GM18519 (cell line): ENCODE measurements around the gene SLC15A1.

Experiments used
- ATAC-seq: cut with Tn5 transposase; IDR thresholded peaks from one replicate; pipeline ENCODE4 v1.9.1; 2021; ENCODE audit warnings: mild to moderate bottlenecking, moderate library complexity; ENCODE audit not compliant: unreplicated experiment, low FRiP score

Gene SLC15A1

GRCh38 chr13:98752467-98753290 is at the start of gene SLC15A1:
SLC15A1 (minus strand) TSS chr13:98752672; CDS start chr13:98752598, 74 bp downstream.
- no peak for ATAC-seq

GRCh38 chr13:98801626-98802418 is 49.4 kb upstream of the SLC15A1 start:
- no peak for ATAC-seq

GRCh38 chr13:98800078-98800477 is 47.6 kb upstream of the SLC15A1 start:
- ATAC-seq, result no peak

- ATAC-seq, result no peak
Observed at GRCh38 chr13:98798849-98799645, 46.6 kb upstream of the SLC15A1 start.

- no peak for ATAC-seq
Observed at GRCh38 chr13:98797456-98797855, 45.0 kb upstream of the SLC15A1 start.

GRCh38 chr13:98796798-98797197 is 44.3 kb upstream of the SLC15A1 start:
- ATAC-seq, result no peak

- ATAC-seq, result no peak
Observed at GRCh38 chr13:98796191-98796590, 43.7 kb upstream of the SLC15A1 start.

GRCh38 chr13:98795220-98795619 is 42.7 kb upstream of the SLC15A1 start:
- ATAC-seq, result no peak

GRCh38 chr13:98794498-98794897 is 42.0 kb upstream of the SLC15A1 start:
- ATAC-seq, result no peak

- no peak for ATAC-seq
Observed at GRCh38 chr13:98792785-98793495, 40.5 kb upstream of the SLC15A1 start.

GRCh38 chr13:98792321-98792720 is 39.8 kb upstream of the SLC15A1 start:
- ATAC-seq, result no peak

GRCh38 chr13:98791611-98792010 is 39.1 kb upstream of the SLC15A1 start:
- no peak for ATAC-seq

- ATAC-seq, result no peak
Observed at GRCh38 chr13:98787996-98788395, 35.5 kb upstream of the SLC15A1 start.

GRCh38 chr13:98787173-98787572 is 34.7 kb upstream of the SLC15A1 start:
- ATAC-seq, result no peak

GRCh38 chr13:98786023-98786422 is 33.6 kb upstream of the SLC15A1 start:
- ATAC-seq, result no peak

- ATAC-seq, result no peak
Observed at GRCh38 chr13:98785405-98785804, 32.9 kb upstream of the SLC15A1 start.

GRCh38 chr13:98784666-98785065 is 32.2 kb upstream of the SLC15A1 start:
- no peak for ATAC-seq

GRCh38 chr13:98783856-98784478 is 31.5 kb upstream of the SLC15A1 start:
- no peak for ATAC-seq

GRCh38 chr13:98782654-98783053 is 30.2 kb upstream of the SLC15A1 start:
- ATAC-seq, result no peak

- no peak for ATAC-seq
Observed at GRCh38 chr13:98781905-98782304, 29.4 kb upstream of the SLC15A1 start.
